Adipose tissue (tissue), 3 donors: Measurements from ENCODE around the gene DCST2. TPM values are rescaled to one million over a fixed set of nuclear protein-coding genes. Genes with fewer than 3 reads are reported as not detected.
A peak's percentile ranks its signal among the peaks of the same experiment; 100 is the strongest.

ENCODE experiments used
- H3K27ac ChIP-seq: one replicate; pipeline ENCODE4 v1.5.1; 2013; ENCODE audit warnings: low read depth, low read length
- WGBS, 3 donors: extraction: QIAGEN DNeasy Blood & Tissue Kit; methylation state at CpG; one replicate each; pipeline ENCODE4 v1.1.7; 2013; 5-methylcytosine and 5-hydroxymethylcytosine counted together
- polyA plus RNA-seq, 3 donors: library from polyadenylated mRNA; stranded (reverse); fragments of 200-250 nt; gene quantifications; one replicate each; pipeline ENCODE4 v1.2.3, GENCODE V29; 2013
- donor health status: healthy with polysubstance abuse.
- donor health status: Bipolar disorder and iron deficiency.
- donor health status: healthy.

DCST2 gene
- polyA plus RNA-seq, 3 donors, result 0.48 to 0.86 (median 0.67) TPM

DNA sequence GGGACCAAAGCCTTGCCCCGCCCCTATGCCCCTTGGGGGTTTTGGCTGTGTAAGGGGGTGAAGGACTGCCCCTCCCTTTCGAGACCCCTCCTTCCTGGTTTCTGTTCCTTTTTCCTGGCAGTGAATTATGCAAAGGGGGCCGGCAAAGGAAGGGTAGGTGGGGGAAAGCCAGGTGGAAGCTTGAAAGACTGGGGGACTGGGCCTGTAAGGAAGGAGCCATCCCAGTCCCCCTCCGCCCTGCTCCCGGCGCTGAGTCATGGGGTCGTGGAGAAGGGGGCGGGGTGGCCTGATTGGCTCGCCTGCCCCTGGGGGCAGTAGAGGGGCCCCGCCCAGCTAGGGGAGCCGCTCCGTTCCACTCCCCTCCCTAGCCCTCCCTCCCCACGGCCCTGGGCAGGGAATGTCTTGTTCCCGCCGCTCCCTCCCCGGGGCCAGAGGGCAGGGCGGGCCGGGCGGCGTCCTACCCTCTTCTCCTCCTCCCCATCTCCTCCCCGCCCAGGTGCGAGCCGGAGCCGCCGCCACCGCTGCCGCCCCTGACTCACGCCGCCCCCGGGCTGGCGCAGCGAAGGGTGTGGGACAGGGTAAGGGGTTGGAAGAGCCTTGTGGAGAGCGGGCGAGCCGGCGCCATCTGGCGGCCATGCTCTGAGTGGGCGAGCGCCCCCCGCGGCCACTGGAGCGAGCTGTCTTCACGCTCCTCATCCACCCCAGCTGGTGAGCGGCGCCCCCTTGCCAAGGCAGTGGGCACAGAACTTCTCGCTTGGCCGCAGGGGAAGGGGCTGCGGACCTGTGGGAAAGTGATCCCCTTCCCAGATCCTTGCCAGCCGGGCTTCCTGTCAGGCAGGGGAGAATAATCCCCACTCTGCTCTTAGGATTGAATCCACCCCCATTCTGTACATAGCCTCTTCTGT is 16.3 kb downstream of the DCST2 start:
- WGBS, 3 donors, result 3 to 7% (median 3%) methylated on average over 23 to 49 of the region's 49 CpGs
- H3K27ac ChIP-seq, result peak overlapping the region; percentile 57

GRCh38 chr1:155016231-155016831 is 17.2 kb downstream of the DCST2 start:
- no peak overlapping the region for H3K27ac ChIP-seq
- 71 to 82% (median 77%) methylated on average over 24 to 26 of the region's 26 CpGs for WGBS, 3 donors

- H3K27ac ChIP-seq, result no peak overlapping the region
- WGBS, 3 donors, result 82 to 85% (median 85%) methylated on average over 16 of the region's 16 CpGs
Observed at GRCh38 chr1:155015527-155016230, 17.9 kb downstream of the DCST2 start.

DNA sequence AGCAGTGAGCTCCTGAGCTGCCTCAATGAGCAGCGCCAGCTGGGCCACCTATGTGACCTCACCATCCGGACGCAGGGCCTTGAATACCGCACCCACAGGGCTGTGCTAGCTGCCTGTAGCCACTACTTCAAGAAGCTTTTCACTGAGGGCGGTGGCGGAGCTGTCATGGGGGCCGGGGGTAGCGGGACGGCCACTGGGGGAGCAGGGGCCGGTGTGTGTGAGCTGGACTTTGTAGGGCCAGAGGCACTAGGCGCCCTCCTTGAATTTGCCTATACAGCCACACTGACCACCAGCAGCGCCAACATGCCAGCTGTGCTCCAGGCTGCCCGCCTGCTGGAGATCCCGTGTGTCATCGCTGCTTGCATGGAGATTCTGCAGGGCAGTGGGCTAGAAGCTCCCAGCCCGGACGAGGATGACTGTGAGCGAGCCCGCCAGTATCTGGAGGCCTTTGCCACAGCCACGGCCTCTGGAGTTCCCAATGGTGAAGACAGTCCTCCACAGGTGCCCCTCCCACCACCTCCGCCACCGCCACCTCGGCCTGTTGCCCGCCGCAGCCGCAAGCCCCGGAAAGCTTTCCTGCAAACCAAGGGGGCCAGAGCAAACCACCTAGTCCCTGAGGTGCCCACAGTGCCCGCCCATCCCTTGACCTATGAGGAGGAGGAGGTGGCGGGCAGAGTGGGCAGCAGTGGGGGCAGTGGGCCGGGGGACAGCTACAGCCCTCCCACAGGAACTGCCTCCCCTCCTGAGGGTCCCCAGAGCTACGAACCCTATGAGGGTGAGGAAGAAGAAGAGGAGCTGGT is 18.7 kb downstream of the DCST2 start:
- 90 to 91% (median 91%) methylated on average over 30 to 31 of the region's 31 CpGs for WGBS, 3 donors
- no peak overlapping the region for H3K27ac ChIP-seq

- WGBS, 3 donors, result 28 to 62% (median 30%) methylated on average over 5 to 8 of the region's 8 CpGs
- H3K27ac ChIP-seq, result no peak overlapping the region
Observed at GRCh38 chr1:155013632-155014031, 19.9 kb downstream of the DCST2 start.

- no peak overlapping the region for H3K27ac ChIP-seq
- WGBS, 3 donors, result 56 to 74% (median 67%) methylated on average over 3 of the region's 3 CpGs
Observed at GRCh38 chr1:155012776-155013602, 20.6 kb downstream of the DCST2 start.

GRCh38 chr1:155012026-155012546 is 21.5 kb downstream of the DCST2 start:
- no peak overlapping the region for H3K27ac ChIP-seq
- 26% methylated on average over 6 to 9 of the region's 9 CpGs for WGBS, 3 donors

DNA sequence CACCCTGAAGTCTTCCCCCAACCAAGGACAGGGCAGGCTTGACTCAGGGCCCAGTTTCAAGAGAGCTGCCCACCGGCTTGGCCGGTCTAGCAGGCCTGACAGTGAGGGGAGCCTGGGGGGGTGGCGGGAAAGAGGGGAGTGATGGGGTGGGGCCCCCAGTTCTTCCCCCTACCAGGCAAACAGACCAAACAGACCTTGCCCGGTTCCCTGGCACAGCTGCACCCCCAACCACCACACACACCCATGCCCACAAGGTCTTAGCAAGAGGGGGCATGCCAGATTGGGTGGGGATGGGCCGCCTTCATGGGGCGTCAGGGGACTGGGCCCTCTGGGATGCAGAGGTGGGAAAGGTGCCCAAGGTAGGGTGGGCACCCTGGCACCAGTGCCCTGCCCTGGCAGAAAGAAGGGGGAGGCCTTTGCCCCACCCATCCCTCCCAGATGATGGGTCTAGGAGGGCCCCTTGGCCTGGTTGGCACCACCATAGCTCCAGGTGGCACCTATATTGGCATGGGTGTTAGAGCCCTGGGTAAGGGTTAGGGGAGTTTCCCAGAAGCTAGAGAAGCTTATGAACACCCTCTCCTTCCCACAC is 22.1 kb downstream of the DCST2 start:
- no peak overlapping the region for H3K27ac ChIP-seq
- WGBS, 3 donors, result 61 to 84% (median 79%) methylated on average over 5 to 6 of the region's 6 CpGs

GRCh38 chr1:155011004-155011416 is 22.6 kb downstream of the DCST2 start:
- no peak overlapping the region for H3K27ac ChIP-seq
- 48 to 79% (median 73%) methylated on average over 3 to 5 of the region's 5 CpGs for whole genome bisulfite sequencing, 3 donors

- WGBS, 3 donors, result 35 to 52% (median 39%) methylated on average over 7 to 11 of the region's 11 CpGs
- H3K27ac ChIP-seq, result no peak overlapping the region
Observed at GRCh38 chr1:155010211-155010918, 23.2 kb downstream of the DCST2 start.

GRCh38 chr1:155009742-155010141 is 23.8 kb downstream of the DCST2 start:
- H3K27ac ChIP-seq, result no peak overlapping the region
- WGBS, 3 donors, result 76 to 93% (median 83%) methylated on average over 5 of the region's 5 CpGs

- 72 to 82% (median 81%) methylated on average over 11 to 12 of the region's 12 CpGs for WGBS, 3 donors
- no peak overlapping the region for H3K27ac ChIP-seq
Observed at GRCh38 chr1:155009221-155009711, 24.3 kb downstream of the DCST2 start.

DNA sequence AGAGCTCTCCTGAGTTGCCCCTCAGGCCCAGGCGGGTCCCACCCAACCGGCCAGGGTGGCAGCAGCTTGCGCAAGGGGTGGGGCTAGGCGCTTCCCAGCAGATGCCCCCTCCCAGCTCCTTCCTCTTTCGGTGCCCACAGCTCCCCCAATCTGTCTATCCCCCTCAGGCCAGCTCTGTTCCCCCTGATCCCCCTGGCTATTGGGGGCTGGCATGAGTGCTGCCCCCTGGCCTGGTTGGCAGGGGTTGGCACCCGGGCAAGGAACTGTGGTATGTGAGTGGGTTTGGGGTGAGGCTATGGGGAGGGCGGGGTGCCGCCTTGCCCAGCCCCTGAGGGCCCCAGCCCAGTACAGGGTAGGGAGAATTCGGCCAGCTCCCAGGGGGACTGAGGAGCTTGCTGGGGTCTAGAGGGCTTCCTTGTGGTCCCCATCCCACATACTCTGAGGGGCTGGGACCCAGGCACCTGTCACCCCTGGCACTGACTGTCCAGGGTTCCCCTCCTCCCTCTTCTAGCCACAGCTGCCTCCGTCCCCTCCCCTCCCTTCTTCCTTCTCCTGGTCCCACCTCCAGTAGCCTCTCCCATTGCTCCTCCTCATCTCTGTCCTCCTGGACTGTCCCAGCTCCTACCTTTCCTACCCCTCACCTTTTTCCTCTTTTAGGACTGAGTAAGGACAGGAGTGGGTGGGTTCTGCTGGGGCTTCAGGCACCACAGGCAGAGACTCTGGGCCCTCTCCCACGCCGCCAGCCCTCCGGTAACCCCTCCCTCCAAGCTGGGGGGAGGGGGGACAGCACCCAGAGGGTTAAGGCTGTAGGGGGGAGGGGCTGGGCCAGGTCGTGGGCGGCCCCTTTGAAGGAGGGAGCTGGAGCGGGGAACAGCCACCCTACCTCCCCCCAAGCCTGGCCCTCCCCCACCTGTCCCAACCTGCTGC is 25.3 kb downstream of the DCST2 start:
- H3K27ac ChIP-seq, result peak overlapping the region; percentile 16
- 37 to 60% (median 38%) methylated on average over 14 to 16 of the region's 16 CpGs for WGBS, 3 donors

GRCh38 chr1:155007251-155007828 is 26.2 kb downstream of the DCST2 start:
- H3K27ac ChIP-seq, result peak overlapping the region; percentile 16
- 22 to 58% (median 45%) methylated on average over 6 of the region's 6 CpGs for WGBS, 3 donors

DNA sequence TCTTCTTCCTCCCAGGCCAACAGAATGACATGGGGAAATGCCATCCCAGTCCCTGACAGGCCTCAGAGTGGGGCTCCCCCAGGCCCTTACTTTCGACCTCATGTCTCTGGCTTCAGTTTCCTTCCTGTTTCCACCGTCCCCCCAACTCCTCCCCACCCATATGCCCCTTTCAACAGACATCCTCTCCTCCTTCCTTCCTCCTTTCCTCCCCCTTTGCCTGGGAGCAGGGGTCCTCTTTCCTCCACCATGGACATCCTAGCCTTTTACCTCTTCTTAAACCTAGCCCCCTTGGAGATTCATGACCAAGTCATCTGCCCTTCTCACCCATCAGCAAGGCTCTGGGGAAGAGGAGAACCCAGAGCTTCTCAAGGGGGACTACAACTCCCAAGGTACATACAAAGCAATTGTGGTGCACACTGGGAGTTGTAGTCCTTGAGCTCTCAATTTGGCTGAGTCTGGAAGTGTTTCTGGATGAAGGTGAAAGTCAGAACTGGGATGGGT is 26.9 kb downstream of the DCST2 start:
- peak overlapping the region; percentile 9 for H3K27ac ChIP-seq
- 16 to 61% (median 22%) methylated on average over 2 of the region's 2 CpGs for WGBS, 3 donors
